ENCODE measurements around the gene TH.

GRCh38 chr11:2195756-2196088, 24.1 kb upstream of the TH start:
- TF ChIP-seq POLR2A (IDR thresholded peaks at IDR 0.05; ENCODE audit: low read depth): no peak
- no peak for TF ChIP-seq EP300 (IDR thresholded peaks at IDR 0.05)
- TF ChIP-seq CTCF (IDR thresholded peaks at IDR 0.05): no peak
